Suprapubic skin (tissue), 4 donors: Measurements from ENCODE around the gene TIE1.

Experiments
- CTCF ChIP-seq, 2 donors: fragments of 200-600 bp in 1 of 2; fragments of 450-650 bp in 1 of 2; sonication (generic) in 1 of 2; IDR thresholded peaks; one replicate each; pipeline ENCODE4 v1.5.1; 2016 to 2019; ENCODE audit warnings: antibody characterized with exemption in 2 of 2, mild to moderate bottlenecking in 1 of 2, moderate library complexity in 1 of 2
- EP300 ChIP-seq: sonication (generic); formaldehyde crosslinking; IDR thresholded peaks from one replicate; pipeline ENCODE4 v1.6.1; 2017; ENCODE audit warnings: antibody characterized with exemption
- POLR2A ChIP-seq, 2 donors: fragments of 450-650 bp; IDR thresholded peaks; one replicate each; pipeline ENCODE4 v1.6.1; 2017; ENCODE audit warnings: antibody characterized with exemption in 2 of 2, mild to moderate bottlenecking in 2 of 2, moderate library complexity in 2 of 2
- POLR2AphosphoS5 ChIP-seq, 3 donors: sonication (generic); formaldehyde crosslinking; IDR thresholded peaks; one replicate each; pipeline ENCODE4 v1.6.1; 2017; ENCODE audit warnings: antibody characterized with exemption in 3 of 3

GRCh38 chr1:43267818-43268425, 32.9 kb upstream of the TIE1 start:
- TF ChIP-seq CTCF (IDR thresholded peaks at IDR 0.05) (no peak), EP300 (no peak), POLR2AphosphoS5 (IDR thresholded peaks at IDR 0.05) (no peak), POLR2A (IDR thresholded peaks at IDR 0.05) (no peak)
